ENCODE data around the gene CTDSPL.

The CTDSPL gene

DNA sequence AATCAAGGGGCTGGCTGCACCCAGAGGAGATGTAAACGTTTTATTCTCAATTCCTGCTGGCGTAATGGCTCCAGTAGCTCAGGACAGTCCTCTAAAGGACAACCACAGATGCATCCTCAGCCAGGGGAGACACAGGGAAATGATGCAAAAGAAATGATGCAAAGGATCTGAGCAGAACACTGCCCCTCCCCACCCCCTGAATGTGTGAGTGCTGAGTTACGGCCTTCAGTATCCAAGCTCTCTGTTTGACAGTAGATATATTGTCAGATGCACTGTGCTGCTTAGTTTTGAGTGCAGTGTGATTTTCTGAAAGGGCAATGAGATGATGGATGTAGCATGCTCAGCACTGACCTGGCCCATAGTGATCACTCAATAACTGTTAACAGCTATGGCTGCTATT is 41.4 kb upstream of the CTDSPL start:
- TF ChIP-seq, protein P1, sequence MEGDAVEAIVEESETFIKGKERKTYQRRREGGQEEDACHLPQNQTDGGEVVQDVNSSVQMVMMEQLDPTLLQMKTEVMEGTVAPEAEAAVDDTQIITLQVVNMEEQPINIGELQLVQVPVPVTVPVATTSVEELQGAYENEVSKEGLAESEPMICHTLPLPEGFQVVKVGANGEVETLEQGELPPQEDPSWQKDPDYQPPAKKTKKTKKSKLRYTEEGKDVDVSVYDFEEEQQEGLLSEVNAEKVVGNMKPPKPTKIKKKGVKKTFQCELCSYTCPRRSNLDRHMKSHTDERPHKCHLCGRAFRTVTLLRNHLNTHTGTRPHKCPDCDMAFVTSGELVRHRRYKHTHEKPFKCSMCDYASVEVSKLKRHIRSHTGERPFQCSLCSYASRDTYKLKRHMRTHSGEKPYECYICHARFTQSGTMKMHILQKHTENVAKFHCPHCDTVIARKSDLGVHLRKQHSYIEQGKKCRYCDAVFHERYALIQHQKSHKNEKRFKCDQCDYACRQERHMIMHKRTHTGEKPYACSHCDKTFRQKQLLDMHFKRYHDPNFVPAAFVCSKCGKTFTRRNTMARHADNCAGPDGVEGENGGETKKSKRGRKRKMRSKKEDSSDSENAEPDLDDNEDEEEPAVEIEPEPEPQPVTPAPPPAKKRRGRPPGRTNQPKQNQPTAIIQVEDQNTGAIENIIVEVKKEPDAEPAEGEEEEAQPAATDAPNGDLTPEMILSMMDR (conservative IDR thresholded peaks at IDR 0.05; ENCODE audit: low read depth, low read length), result no peak
- no peak overlapping the region for H3K4me3 ChIP-seq (ENCODE audit: low read depth, low read length)
- no peak for DNase-seq (ENCODE audit: low read depth)

DNA sequence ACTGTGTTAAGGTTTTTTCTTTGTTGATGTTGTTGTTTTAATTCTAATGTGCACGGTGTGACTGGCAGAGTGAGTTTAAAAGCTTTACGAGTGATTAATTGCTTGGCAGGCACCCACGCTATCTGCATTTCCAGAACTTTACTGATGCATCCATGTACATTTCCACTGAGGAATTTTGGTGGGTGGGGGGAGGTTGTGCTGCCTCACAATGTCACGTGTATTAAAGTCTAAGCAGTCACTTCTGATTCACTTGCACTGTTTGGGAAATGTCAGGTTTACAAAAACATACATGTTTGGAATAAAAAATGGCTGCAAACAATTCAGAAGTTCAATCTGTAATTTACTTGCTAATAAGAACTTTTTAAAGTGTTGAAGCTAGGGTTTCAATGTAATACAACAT is 38.5 kb upstream of the CTDSPL start:
- no peak for DNase-seq (ENCODE audit: low read depth)
- no peak overlapping the region for H3K4me3 ChIP-seq (ENCODE audit: low read depth, low read length)
- TF ChIP-seq, protein P1 (conservative IDR thresholded peaks at IDR 0.05; ENCODE audit: low read depth, low read length), result no peak

DNA sequence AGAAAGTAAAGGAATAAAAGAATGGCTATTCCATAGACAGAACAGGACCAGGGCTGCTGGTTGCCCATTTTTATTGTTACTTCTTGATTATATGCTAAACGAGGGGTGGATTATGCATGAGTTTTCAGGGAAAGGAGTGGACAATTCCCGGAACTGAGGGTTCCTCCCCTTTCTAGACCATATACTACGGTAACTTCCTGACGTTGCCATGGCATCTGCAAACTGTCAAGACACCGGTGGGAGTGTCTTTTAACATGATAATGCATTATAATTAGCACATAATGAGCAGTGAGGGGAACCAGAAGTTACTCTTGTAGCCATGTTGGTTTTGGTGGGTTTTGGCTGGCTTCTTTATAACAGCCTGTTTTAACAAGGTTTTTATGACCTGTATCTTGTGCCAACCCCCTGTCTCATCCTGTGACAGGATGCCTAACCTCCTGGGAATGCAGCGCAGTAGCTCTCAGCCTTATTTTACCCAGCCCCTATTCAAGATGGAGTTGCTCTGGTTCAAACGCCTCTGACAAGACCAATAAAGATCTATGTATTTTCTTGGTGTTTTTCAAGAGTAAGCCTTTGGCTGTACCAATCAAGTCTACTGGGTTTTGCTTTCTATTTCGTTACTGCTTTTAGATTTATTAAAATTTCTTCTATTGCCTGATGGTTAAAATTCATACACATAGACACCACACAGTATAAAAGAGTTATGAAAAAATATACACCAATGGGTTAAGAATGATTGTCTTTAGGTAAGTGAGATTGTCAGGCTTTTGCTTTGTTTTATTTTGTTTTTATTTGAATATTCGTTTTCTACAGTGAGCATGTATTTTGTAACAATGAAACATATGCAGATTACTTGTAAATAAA is 37.4 kb upstream of the CTDSPL start:
- no peak overlapping the region for H3K4me3 ChIP-seq (ENCODE audit: low read depth, low read length)
- TF ChIP-seq, protein P1 (conservative IDR thresholded peaks at IDR 0.05; ENCODE audit: low read depth, low read length), result no peak
- no peak for DNase-seq (ENCODE audit: low read depth)

DNA sequence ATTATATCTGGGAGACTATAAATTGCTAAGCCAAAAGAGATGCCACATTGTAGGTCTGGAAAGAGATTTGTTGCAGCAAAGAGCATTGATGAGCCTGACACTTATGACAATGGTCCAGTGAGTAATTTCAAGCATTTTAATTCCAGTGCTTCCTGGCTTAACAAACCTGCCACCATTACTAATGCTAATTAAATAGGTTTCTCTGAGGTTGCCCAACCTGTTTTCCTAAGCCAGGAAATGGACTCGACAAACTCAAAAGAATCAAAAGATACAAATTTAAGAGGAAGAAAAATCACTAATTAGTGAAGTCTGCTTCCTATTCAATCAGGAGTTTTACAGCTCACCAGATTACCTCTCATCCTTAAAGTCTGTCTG is 36.7 kb upstream of the CTDSPL start:
- DNase-seq (ENCODE audit: low read depth), result no peak
- no peak overlapping the region for H3K4me3 ChIP-seq (ENCODE audit: low read depth, low read length)
- TF ChIP-seq, protein P1 (conservative IDR thresholded peaks at IDR 0.05; ENCODE audit: low read depth, low read length), result no peak

DNA sequence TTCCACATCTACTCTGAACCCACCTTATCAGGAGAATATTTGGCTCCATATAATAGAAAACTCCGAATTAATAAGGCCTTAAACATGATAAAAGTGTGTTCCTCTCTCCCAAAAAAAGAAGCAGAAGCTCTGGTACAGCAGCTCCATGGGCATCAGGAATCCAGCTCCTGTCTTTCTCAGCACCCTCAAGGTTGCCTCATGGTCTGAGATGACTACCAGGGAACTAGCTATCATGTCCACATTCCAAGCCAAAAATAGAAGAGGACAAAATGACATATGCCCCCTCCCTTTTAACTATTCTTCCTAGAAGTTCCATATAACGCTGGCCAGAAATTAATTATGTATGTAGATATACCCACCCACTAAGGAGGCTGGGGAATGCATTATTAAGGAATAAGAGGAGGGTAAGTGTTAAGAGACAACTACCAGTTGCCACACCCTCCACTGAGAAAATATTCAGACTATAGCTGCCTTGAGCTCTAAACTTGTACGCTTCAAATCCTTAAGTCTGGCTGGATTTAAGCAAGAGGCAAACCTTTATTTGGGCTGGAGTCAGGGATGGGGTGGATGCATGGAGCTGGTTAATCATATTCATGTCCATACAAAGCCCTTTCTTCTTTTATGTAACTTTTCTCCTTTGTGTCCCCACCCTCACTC is 35.8 kb upstream of the CTDSPL start:
- no peak overlapping the region for H3K4me3 ChIP-seq (ENCODE audit: low read depth, low read length)
- DNase-seq (ENCODE audit: low read depth), result no peak
- TF ChIP-seq, protein P1 (conservative IDR thresholded peaks at IDR 0.05; ENCODE audit: low read depth, low read length), result no peak

DNA sequence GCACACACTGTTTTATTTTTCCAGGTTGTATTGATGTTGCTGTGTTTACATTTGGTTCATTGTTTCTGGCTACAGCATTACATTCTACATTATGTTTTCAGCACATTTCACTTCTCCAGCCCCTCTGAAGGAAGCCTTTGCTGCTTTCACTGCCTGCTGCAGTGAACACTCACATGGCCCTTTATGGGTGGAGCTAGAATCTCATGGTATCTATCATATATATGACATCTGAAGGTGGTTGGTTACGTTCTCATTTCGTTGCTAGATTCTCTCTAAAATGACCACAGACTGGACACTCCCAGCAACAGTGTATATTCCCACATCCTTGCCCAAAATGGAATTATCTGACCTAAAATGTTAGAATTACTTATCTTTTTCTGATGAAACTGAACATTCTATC is 35.2 kb upstream of the CTDSPL start:
- TF ChIP-seq, protein P1 (conservative IDR thresholded peaks at IDR 0.05; ENCODE audit: low read depth, low read length), result no peak
- DNase-seq (ENCODE audit: low read depth), result no peak
- H3K4me3 ChIP-seq (ENCODE audit: low read depth, low read length), result no peak overlapping the region

All from choroid plexus epithelial cell (primary cell).